Body of pancreas (tissue), 4 donors: ENCODE data around the gene PRKG1.

Source experiments
- CTCF ChIP-seq, 7 experiments: fragments of 450-650 bp in 4 of 7; fragments of 200-600 bp in 3 of 7; sonication (generic) in 3 of 7; IDR thresholded peaks; one replicate each; pipeline ENCODE4 v1.5.1; 2016 to 2019; ENCODE audit warnings: antibody characterized with exemption in 7 of 7
- POLR2A ChIP-seq, 3 donors: fragments of 450-650 bp; IDR thresholded peaks; one replicate each; pipeline ENCODE4 v1.6.1; 2016; ENCODE audit warnings: antibody characterized with exemption in 3 of 3, mild to moderate bottlenecking in 2 of 3

- TF ChIP-seq CTCF (IDR thresholded peaks at IDR 0.05) (no peak), POLR2A (IDR thresholded peaks at IDR 0.05) (no peak)
Measured at GRCh38 chr10:51117053-51117660, 42.9 kb downstream of the PRKG1 start.
